Measurements from ENCODE around the gene DIPK2A.

DNA sequence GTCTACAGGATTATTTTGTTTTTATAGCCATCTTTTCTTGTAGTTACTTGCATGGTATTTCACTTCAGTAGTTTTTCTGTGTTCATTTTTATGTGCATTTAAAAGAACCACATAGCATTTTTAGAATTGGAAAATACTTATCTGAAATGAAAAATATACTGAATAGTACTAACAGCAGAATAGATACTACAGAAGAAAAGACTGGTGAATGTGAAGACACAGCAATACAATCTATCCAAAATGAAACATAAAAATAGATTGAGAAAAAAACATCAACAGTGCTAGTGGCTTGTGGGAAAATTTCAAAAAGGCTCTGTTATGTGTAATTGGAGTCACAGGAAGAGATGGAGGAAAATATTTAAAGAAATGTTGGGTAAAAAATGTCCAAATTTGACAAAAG, 12.7 kb upstream of the DIPK2A start:
- TF ChIP-seq, protein P1, sequence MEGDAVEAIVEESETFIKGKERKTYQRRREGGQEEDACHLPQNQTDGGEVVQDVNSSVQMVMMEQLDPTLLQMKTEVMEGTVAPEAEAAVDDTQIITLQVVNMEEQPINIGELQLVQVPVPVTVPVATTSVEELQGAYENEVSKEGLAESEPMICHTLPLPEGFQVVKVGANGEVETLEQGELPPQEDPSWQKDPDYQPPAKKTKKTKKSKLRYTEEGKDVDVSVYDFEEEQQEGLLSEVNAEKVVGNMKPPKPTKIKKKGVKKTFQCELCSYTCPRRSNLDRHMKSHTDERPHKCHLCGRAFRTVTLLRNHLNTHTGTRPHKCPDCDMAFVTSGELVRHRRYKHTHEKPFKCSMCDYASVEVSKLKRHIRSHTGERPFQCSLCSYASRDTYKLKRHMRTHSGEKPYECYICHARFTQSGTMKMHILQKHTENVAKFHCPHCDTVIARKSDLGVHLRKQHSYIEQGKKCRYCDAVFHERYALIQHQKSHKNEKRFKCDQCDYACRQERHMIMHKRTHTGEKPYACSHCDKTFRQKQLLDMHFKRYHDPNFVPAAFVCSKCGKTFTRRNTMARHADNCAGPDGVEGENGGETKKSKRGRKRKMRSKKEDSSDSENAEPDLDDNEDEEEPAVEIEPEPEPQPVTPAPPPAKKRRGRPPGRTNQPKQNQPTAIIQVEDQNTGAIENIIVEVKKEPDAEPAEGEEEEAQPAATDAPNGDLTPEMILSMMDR (IDR thresholded peaks at IDR 0.05; ENCODE audit: insufficient read depth, low read depth, low read length): no peak
- TF ChIP-seq EZH2 (IDR thresholded peaks at IDR 0.05; ENCODE audit: insufficient read depth, low read length): no peak

Data from astrocyte (in vitro differentiated cells and primary cell).